OCI-M1 (cell line): ENCODE data around the gene FBN2.

Experiments used
- DNase-seq: peaks from one replicate; lab custom pipeline; 2025; lab: John Stamatoyannopoulos, UW

The FBN2 gene

DNA sequence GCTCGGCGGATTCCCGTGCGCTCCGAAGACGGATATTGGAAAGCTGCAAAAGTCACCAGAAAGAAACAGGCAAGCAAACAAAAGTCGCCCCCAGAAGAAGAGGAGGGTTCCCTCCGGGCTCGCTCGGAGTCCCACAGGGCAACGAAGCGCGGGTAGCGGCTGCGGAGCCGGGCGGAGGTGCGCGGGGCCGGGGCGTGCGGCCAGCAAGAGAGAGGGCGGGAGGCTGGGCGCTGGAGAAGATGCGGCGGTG, at the start of gene FBN2:
TSS of gene FBN2 (minus strand) at position 246 of the 250 bp plus-strand sequence. CDS start 642 bp downstream, outside the sequence.
- DNase-seq = no peak

DNA sequence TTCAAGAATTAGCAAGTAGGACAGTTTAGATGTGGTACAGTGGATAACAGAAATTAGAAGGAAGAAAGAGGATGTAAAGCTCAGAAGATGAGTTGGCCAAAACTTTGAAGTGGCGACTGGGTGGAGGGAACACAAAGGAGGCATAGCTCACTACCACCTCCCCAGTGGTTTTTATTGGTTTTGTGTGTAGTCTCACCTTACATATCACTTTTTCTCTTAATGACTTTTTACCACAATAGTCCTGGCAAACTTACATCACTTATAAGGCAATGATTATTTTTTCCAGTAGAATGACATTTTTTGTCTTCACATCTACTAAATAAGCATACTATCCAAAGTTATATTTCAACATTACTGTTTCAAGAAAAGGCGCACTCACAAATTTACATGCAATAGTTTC, 49.2 kb upstream of the FBN2 start:
- no peak for DNase-seq

GRCh38 chr5:128586848-128587247, 48.8 kb upstream of the FBN2 start:
- DNase-seq = no peak

DNA sequence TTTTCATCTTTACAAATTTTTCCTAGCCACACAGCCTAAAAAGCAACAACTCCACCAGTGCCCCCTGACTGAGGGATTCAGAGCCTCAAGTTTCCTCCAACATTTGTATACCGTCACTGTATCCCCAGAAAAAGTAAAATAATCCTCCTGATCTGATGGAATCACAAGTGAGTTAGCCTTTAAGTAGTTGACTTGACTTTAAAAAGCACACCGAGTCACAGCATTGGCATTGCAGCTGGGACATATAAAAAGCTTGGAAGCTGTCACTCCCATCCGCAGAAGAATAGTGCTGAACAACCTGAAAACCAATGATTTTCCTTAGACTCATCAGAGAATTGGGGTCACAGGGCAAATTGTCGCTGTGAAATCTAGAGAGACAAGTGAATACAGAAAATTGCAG, 41.6 kb upstream of the FBN2 start:
- DNase-seq = no peak

- DNase-seq = no peak
These were observed 41.0 kb upstream of the FBN2 start for GRCh38 chr5:128579093-128579492.

- DNase-seq = no peak
These were observed 36.0 kb upstream of the FBN2 start for GRCh38 chr5:128574041-128574440.

DNA sequence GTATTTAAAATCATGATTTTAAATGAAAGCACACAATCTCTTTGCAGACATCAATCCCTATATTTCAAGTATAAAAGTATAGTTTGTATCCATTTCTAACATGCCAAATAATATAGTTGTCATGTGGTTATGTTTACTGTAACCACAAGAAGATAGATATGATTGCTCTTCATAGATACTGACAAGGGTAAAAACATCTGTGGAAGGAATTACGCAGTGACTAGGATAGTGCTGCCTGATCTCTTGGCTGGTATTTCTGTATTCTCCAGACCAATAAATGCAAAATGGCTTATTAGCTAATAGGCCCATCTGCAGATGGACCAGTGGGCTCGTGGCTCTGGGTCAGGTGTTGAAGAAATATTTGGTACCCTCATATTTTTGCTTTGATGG, 34.9 kb upstream of the FBN2 start:
- DNase-seq = no peak

DNA sequence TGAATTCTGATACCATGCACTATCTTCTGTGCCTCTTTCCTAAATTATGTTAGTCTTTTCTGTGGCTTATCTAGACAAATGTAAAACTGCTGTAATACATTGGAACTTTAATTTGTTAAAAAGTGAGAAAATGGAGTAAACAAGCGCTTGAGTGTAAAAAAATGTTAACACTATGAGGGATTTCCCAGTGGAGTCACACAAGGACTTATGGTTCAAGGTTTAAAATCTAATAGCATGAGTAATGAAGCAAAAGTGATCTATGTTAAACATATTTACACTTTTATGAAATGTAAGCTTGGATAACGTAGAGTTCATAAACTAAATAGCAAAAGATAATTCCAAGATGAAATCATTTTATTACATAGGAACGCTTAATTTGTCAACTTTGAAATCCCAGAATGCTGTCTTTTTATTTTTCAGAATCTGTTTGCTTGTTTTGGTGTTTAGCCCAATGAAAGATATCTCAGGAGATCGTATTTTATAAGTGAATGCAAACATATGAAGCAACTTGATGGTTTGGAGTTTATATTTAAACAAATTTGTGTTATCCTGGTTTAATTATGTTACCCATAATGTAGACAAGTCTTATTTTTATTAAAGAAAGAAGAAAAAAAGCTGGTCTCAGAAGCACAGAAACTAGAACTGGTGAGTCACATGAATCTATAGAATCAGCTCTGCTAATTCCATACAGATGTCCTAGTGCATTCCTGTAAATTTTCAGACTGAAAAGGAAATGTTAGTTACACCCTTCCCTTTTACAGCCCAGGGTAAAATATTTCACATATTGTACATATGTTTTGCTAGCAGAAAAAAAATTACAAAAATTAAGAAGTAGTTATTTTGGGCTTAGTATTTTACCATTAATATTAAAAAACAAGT, 34.2 kb upstream of the FBN2 start:
- DNase-seq = no peak

DNA sequence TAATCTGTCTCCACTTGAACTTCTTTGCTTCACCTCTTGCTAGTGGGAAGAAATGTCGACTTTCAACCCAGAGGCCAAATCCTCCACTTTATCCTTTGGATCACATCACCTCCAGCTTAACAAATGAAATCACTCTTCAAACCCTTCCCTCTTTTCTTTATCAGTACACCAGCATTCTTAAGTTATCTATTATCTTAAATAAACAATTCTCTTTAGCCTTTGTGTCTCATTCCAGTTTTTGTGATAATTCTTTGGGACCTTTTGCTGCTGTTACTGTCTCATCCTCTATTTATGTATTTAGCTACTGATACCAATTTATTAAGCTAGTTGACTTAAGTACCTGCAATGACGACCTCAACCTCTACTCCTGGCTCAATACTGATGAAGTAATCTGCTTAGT, 28.1 kb upstream of the FBN2 start:
- no peak for DNase-seq

GRCh38 chr5:128559300-128560297, 21.6 kb upstream of the FBN2 start:
- DNase-seq = no peak

DNA sequence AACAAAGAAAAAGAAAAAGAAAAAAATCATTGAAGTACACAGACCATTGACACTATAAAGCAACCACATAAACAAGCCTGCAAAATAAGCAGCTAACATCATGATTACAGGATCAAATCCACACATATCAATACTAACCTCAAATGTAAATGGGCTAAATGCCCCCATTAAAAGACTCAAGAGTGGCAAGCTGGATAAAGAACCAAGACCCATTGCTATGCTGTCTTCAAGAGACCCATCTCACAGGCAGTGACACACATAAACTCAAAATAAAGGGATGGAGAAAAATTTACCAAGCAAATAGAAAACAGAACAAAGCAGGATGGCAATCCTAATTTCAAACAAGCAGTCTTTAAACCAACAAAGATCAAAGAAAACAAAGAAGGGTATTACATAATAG, 15.7 kb upstream of the FBN2 start:
- DNase-seq = no peak

GRCh38 chr5:128551476-128551875, 13.4 kb upstream of the FBN2 start:
- no peak for DNase-seq

DNA sequence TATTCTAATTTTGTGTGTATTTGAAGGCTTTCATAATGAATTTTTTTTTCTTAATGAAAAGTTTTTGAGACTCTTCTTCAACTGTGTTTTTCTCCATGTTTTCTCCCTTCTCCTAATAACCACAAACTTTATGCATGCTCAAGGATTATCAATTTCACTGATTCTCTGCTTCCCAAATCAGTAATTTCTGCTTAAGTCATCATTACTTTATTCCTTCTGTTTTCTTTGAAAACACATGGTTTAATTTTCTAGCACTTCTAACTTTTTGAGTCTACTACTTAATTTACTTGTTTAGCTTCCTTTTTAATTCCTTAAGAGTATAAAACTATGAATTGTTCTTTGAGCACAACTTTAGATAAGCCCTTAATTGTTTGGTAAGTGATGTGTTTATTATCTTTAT, 11.5 kb upstream of the FBN2 start:
- no peak for DNase-seq

- peak; percentile 0 for DNase-seq
These were observed 8.7 kb upstream of the FBN2 start for GRCh38 chr5:128546658-128547281.

DNA sequence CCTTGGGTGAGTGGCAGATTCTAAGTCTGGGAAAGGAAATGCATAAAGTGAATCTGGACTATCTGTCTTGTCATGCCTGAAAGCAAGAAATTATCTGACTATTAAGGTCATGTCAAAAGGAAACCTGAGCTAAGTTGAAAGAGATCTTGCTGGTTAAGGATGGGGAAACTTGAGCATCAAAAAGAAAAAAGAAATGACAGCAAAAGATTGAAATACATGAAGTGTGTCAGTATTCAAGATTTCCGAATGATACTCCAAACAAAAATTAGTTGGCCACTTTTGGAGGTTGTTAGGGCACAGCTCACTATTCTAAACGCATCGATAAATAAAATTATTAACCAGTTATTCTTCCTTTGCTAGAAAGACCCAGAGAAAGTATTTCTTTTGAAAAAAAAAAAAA, 3.3 kb upstream of the FBN2 start:
- no peak for DNase-seq

- no peak for DNase-seq
These were observed 989 bp upstream of the FBN2 start for GRCh38 chr5:128539038-128539429.

GRCh38 chr5:128538250-128539037, 399 bp upstream of the FBN2 start:
- no peak for DNase-seq

- no peak for DNase-seq
These were observed 635 bp downstream of the FBN2 start for GRCh38 chr5:128537221-128537999.

GRCh38 chr5:128536254-128537220, 1.5 kb downstream of the FBN2 start:
- no peak for DNase-seq

DNA sequence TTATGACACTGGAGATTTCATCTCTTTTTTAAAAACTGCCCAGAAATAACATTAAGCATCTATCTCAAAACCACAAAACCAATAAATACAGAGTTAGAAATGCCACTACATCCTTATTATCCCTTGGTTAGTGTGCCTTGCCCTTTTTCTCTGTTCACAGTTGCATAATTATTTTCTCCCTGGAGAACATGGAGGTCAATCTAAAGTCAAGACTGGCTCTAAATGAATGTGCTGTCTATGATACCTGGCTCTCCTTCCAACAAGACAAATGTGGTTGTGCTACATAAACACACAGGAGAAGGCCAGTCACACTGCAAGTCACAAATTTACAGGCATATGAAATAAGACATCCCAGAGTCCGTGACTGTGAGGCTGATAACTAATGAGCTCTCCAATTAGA, 2.8 kb downstream of the FBN2 start:
- DNase-seq = no peak
